GM12892 (cell line): ENCODE measurements around the gene DLG2.

Source experiments
- POLR2A ChIP-seq: IDR thresholded peaks from 2 replicates; pipeline ENCODE4 v1.6.1; 2011; ENCODE audit warnings: low read depth, low read length, control low read depth
- POLR2AphosphoS5 ChIP-seq: IDR thresholded peaks from 2 replicates; pipeline ENCODE4 v1.6.1; 2011; ENCODE audit warnings: low read depth, low read length, control low read depth

DNA sequence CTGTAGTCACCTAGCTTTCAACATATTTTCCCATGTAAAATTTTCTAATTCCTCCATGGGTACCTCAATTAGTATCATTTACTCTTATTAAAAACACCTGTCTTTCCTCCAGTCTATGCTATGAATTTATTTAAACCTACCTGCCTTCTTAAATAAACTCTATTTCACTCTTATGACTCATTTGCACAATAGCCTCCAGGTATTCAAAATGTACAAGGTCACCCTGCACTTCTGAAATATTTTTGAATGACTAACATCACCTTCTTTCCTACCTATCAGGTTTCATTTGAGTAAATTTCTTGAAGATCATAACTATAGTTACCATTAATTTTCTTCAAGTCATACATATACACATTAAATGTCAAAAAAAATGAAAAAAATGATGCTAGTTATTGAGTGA is 939.7 kb downstream of the DLG2 start:
- TF ChIP-seq POLR2AphosphoS5 (no peak), POLR2A (no peak)
